ENCODE results near the gene SMARCD3.

SMARCD3 gene

DNA sequence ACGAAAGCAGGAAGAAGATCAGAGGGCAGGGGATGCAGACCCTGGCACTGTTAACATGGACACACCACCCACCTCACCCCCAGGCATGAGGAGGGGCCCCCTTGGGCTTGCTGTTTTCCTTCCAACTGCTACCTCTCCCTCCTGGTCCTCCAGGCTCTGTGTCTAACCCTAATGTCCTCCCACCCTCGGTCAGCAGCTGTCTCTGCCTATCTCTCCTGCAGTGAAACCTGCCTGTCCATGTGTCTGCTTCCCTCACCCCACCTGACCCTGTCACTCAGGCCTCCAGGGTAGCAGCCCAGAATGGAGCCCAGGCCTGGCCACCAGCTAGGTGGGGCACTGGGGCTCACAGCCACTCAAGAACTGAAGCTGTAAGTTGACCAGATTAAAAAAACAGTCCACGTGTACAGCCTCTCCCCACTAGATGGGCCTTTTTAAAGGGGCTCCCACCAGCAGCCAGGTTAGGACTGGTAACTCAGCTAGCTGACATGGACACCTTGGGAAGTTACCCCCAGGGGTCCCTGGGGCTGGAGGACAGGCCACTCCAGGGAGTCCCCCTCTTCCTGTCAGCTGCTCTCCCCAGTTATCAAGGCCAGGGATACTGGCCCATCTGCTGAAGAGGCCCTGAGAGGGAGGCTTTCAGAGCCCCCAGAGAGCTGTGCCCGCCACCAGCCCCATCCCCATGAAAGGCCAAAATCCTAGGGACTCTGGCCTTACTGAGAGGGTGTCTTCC, 1.5 kb downstream of the SMARCD3 start:
- DNase-seq: no peak

DNA sequence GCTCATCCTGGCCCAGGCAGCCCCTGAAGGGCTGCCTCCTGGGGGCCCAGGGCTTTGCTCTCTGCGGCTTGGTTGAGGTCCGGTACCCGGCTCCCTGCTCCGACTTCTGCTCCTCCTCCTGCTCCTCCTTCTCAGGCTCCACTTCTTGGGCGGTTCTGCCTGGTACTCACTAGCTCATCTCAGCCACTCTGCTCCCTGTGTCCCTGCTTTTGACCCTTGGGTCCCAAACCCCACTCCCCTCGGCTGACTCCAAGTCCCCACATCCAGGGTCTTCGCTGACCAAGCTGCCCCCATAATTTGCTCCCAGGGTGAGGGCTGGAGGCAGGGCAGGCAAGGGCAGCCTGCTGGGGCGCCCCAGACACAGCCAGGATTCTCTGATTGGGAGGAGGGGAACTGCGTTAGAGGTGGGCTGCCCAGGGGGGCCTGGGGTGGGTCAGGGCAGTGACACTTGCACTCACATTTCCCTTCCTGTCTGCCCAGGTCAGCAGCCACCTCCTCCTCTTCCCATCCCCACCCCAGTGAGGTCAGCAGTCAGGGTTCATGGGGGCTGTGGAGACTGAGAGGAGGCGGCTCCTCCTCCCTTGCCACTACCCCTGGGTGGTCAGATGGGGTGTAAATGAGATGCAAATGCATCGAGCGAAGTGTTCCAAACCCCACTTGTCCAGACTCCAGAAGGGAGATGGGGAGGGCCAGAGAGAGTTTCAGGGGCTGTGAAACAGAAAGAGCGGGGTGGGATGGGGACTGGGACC, 2.2 kb downstream of the SMARCD3 start:
- no peak for DNase-seq

DNA sequence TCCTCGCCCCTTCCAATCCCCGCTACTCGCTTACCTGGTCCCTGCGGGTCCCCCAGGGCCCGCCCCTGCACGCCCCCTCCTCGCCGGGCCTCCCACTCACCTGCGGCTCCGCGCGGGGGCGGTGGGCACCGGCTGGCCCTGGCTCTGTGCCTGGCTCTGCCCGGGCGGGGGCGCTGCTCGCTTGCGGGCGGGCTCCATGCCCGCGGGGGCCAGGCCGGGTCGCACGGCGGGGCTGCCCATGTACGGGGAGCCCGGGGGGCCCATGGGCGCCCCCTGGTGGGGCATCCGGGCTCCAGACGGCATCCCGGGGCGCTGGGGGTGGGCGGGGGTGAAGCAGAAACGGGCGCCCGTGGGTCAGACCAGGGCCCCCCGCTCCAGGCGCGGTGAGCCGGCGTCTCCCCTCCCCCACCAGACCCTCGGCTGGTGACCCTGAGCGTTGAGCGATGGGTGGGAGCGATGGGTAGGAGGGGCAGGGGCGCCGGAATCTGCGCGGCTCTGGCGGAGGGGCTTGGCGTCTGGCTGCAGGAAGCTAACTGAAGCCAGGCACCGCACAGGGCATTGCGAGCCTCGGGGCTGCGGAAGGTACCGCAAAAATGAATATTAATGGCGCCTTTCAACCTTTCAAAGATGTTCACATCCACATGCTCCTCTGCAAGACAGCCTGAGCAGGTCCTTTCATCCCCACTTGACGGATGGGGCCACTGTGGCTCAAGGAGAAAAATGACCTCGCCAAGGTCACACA, 3.0 kb downstream of the SMARCD3 start:
- DNase-seq: peak; percentile 70

DNA sequence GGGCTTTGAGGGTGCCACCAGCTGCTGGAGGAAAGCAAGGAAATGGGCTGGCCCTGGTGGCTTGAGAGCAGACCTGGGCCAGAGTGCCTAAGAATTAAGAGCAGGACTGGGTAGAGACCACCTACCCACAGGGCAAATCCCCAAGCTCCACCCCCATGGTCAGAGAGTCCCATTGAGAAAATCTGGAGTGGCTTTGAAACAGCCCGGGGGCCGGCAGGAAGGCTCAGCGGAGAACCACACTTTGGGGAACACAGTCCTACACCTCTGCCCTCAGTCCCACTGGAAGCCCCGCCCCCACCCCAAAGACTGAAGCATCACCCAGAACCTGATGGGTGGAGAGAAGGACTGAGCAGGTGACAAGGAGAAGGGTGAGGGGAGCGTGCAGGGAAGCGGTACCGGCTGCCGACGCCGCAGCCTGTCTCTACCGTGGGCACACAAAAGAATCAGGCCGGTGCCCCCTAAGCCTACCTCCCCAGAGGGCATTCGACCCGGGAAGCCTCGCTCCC, 3.6 kb downstream of the SMARCD3 start:
- no peak for DNase-seq

DNA sequence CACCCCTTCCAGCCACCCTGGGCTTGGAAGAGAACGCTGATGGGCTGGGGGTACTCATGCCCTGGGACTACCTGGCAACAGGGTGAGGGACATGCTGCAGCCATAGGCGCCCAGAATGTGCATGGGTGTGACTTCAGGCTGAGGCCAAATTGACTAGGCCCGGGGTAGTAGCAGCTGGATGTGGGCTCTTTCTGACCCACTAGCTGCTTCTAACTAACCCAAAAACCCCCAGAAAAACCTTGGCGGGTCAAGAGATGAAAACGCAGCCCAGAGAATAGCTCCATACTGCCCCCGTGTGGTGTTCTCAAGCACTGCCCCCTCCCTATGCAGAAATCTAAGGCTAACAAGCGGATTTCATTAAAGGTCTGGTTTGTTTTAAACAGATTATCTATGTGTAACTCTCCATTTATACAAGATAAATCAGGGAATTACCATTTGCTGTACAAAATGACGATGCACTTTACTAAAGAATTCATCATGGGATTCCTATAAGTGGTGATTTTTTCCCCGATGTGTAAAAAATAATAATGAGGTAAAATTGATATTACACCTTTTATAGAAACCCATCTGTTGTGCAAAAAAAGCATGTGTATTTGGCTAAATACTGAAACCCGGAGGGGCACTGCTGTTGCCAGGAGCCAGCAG, 4.2 kb downstream of the SMARCD3 start:
- peak; percentile 53 for DNase-seq

DNA sequence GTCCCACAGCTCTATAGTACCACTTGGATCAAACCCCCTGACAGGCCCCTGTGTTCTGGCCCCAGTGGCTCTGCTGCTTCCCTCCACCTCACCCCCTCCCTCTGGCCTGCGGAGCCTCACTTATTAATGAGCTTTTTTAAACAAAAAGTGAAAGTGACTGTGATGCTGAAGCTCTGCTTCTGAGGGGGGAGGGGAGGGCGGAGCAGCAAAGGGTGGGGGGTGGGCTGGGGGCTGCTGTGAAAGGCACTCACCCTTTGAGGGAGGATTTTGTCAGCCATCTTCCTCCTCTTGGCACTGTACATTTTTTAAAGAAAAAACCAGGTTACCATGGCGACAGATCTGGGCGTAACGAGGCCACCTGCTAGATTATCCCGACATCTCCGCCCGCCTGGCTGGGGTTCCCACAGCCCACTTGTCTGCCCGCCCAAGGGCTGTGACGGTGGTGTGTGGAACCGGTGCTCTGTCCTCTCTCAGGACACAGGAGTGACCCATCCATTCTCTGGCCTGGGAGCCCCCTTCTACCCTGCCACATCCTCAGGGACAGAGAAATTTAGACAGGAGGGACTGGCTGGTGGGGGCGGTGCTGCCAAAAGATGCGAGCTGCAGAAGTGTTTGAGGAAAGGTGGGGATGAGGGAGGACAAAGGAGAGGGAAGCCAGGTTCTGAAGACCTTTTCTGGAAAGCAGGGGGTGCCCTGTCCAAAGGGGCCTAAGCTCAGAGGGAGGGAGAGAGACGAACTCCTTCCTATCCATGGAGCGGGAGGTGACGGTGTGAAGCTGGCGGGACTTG, 4.9 kb downstream of the SMARCD3 start:
- DNase-seq: peak; percentile 48

DNA sequence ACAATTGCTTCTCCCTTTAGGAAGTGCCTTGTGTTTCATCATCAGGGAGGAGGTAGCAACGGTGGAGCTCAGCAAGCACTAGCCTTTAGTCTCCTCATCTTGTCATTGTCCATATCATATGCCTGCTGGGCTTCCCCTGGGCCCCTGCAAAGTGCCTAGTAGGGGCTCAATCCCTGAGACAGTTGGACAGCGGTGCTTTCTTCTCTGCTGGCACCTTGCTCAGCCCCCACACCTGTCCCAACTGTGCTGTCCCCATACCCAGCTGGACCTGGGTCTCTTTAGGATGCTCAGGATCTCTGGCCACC, 5.5 kb downstream of the SMARCD3 start:
- no peak for DNase-seq

DNA sequence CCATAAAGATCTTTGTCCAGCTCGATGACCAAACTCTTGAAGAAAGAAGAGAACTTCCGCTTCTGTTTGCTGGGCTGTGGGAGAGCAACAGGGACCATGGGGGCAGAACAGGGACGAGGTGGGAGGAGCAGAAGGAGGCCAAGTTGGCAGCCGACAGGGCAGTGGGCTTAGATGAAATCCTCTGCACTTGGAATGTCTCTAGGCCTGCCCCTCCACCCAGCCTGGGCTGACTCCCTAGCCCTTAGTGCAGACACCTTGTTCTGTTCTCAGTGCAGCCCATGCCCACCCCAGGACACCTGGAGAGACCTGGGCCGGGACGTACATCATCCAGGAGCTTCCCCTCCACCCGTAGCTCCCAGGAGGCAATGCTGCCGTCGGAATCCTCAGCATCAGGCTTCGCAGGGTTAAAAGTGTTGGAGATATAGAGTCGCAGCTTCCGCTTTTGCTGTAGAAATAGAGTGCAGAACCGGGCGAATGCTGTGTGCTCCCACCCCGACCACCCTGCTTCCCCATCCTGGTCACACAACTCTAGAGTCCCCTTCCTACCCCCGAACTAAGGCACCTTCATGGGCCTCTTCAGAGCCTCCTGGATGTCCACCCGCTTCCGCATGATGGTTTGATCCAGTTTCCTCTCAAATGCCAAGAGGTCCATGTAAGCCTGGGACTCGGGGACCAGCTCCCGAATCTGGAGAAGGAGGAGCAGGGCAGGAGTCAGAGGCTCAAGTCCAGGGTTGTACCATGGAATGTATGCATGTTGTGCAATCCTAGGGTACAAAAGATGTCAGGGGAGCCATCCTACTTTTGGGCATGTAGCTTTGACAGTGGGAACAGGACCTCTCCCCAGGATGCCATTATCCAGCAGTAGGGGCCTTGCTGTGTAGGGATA, 6.1 kb downstream of the SMARCD3 start:
- no peak for DNase-seq

DNA sequence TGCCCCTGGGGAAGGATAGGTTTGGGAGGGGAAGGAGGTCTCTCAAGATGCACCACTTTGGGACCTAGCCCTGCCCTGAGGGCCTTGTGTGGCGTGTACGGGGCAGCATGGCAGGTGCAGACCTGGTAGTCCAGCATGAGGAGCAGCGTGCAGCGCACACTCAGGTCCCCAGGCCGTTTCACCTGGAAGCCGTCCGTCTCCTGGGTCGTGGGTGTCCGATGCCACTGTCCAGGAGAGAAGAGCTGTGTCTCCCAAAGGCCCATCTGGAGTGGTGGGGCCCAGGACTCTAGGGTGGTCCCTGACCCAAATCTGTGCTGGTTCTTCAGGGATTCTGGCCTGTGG, 6.8 kb downstream of the SMARCD3 start:
- DNase-seq: no peak

DNA sequence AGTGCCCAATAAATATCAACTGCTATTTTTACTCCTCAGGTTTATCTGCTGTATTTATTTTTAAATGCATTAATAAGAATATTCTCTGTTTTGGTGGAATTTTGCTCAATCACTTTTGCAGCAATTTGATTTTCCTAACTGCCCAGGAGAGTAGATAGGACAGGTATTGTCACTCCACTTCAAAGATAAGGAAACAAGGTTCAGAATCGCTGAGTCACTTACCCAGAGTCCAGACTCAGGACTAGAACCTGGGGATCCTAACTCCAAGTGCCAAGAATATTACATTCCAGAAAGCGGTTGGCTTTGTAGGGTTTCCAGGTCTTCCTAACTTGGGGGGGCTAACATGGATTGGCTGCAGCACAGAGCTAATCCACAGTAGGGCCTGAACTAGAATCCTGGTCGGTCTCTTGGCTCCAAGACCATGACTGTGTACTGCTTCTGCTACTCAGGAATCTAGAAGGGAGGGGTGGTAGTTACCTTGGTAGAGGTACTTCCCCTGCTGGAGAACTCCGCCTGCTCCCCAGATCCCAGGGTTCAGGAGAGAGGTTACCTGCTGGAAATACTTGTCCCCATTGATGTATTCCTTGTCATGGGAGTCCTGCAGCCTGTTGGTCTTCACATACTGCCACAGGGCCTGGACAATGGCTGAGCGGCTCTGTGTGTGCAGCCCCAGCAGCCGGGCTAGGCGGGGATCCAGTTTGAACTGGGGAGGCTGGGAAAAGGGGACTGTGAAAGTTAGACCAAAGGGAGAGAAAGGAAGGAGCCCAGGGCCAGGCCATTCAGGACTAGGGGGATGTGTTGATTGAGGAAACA, 7.3 kb downstream of the SMARCD3 start:
- no peak for DNase-seq

DNA sequence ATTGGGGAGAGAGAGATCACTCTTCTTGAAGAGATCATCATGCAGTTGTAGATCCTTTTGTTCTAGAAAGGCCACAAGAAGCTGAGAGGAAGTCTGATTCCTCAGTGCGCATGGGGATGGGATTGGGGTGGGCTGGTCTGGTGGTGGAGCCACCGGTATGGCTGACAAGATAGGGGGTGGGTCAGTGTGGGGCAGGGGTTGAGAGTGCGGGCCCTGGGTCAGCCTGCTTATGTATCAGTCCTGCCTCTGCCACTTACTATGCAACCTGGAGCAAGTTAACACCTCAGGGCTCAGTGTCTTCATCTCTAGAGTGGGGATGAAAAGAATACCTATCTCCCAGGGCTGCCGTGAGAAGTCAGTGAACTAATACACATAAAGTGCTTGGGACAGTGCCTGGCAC, 8.0 kb downstream of the SMARCD3 start:
- no peak for DNase-seq

DNA sequence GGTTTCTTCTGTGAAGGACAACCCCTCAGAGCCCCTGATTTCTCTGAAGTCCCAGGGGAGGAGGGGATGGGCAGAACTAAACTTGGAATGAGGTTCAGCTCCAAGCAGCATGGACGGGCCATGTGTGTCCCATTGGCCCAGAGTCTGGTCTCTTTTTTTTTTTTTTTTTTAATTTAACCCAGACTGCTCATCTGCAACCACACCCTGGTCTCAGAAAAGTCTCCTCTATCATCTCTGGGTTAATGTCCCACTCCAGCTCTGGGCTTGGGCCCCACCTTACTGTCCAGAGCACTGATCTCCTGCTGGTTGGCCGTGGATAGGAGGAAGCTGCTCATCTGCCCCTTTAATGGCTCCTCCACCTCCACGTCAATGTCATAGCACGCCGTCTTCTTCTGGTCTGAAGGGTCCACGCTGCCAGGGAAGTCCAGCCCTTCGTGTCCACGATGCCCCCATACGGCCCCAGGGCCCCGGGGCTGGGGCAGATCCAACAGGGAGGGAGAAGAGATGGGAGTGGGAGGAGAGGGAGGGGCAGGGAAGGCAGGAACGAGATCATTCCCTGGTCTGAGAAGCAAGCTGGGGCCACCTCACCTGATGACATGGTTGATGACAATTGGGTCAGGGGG, 8.5 kb downstream of the SMARCD3 start:
- no peak for DNase-seq

DNA sequence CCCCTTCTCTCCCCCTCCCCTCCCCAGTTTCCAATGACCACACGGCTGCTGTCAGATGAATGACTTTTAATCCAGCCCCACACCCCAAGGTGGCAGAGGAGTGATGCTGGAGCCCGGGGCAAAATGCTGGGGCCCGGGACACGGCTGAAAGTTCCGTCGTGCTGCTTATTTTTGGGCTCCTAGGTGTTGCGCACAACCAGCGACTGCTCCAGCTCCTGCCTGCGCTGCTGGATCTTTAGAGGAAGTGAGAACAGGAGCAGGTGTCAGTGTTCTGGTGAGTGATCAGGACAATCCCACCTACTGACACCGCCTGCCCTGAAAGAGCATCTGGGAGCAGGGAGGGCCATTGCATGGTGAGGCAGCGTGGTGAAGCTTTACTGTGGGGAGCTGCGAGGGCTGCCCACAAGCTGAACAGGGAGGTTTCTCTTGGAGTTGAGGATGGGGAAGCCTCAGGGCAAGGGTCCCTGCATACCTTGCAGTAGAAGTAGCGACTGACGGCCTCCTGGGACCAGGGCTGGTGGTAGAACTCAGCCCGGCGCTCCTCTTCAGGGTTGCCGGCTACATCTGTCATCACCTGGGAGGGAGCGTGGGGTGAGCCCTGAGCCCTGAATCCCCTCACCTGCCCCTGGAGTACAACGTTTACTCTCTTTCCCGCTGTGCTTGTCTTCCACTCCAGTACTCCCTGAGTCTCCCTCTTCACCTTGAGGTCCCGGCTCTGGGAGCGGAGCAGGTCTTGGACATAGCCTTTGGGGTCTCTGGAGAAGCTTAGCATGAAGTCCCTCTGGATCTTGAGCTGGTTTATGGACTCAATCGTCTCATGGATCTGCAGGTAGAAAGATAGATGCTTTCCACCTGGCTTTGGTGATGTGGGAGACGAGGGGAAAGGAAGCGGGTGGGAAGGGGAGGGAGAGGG, 9.3 kb downstream of the SMARCD3 start:
- no peak for DNase-seq

DNA sequence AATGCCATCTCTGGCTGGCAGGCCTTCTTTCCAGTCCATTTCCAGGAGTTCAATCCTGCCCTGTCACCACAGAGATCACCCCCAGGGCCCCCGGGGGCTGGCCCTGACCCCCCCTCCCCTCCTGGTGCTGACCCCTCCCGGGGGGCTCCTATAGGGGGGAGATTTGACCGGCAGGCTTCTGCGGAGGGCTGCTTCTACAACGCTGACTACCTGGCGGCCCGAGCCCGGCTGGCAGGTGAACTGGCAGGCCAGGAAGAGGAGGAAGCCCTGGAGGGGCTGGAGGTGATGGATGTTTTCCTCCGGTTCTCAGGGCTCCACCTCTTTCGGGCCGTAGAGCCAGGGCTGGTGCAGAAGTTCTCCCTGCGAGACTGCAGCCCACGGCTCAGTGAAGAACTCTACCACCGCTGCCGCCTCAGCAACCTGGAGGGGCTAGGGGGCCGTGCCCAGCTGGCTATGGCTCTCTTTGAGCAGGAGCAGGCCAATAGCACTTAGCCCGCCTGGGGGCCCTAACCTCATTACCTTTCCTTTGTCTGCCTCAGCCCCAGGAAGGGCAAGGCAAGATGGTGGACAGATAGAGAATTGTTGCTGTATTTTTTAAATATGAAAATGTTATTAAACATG, 10.2 kb downstream of the SMARCD3 start:
- DNase-seq: no peak

DNA sequence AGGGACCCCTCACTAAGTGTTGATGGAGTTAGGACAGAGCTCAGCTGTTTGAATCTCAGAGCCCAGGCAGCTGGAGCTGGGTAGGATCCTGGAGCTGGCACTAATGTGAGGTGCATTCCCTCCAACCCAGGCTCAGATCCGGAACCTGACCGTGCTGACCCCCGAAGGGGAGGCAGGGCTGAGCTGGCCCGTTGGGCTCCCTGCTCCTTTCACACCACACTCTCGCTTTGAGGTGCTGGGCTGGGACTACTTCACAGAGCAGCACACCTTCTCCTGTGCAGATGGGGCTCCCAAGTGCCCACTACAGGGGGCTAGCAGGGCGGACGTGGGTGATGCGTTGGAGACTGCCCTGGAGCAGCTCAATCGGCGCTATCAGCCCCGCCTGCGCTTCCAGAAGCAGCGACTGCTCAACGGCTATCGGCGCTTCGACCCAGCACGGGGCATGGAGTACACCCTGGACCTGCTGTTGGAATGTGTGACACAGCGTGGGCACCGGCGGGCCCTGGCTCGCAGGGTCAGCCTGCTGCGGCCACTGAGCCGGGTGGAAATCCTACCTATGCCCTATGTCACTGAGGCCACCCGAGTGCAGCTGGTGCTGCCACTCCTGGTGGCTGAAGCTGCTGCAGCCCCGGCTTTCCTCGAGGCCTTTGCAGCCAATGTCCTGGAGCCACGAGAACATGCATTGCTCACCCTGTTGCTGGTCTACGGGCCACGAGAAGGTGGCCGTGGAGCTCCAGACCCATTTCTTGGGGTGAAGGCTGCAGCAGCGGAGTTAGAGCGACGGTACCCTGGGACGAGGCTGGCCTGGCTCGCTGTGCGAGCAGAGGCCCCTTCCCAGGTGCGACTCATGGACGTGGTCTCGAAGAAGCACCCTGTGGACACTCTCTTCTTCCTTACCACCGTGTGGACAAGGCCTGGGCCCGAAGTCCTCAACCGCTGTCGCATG, 11.0 kb downstream of the SMARCD3 start:
- no peak for DNase-seq

DNA sequence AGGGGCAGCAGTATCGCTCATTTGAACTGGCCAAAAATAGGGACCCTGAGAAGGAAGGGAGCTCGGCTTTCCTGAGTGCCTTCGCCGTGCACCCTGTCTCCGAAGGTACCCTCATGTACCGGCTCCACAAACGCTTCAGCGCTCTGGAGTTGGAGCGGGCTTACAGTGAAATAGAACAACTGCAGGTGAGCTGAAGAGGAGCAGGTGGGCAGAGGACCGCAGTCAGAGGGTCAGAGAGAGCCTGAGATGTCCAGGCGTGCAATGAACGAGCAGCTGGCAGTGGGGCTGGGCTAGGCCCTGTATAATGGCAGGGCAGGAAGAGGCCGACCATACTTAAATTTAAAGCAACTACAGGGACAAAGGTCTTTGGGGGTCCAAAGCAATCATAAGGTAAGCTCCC, 12.1 kb downstream of the SMARCD3 start:
- no peak for DNase-seq

DNA sequence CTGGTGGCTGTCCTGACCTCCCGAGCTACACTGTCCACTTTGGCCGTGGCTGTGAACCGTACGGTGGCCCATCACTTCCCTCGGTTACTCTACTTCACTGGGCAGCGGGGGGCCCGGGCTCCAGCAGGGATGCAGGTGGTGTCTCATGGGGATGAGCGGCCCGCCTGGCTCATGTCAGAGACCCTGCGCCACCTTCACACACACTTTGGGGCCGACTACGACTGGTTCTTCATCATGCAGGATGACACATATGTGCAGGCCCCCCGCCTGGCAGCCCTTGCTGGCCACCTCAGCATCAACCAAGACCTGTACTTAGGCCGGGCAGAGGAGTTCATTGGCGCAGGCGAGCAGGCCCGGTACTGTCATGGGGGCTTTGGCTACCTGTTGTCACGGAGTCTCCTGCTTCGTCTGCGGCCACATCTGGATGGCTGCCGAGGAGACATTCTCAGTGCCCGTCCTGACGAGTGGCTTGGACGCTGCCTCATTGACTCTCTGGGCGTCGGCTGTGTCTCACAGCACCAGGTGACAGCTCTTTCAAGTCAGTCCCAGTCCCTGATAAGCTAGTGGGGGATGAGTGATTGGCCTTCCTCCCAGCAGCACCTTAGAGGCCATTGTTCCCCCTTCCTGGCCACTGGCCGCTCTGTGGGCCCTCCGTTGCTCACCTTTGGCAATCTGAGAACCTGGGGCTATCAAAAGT, 13.3 kb downstream of the SMARCD3 start:
- no peak for DNase-seq
